ENCODE results near the gene ZAR1.

ZAR1 gene

DNA sequence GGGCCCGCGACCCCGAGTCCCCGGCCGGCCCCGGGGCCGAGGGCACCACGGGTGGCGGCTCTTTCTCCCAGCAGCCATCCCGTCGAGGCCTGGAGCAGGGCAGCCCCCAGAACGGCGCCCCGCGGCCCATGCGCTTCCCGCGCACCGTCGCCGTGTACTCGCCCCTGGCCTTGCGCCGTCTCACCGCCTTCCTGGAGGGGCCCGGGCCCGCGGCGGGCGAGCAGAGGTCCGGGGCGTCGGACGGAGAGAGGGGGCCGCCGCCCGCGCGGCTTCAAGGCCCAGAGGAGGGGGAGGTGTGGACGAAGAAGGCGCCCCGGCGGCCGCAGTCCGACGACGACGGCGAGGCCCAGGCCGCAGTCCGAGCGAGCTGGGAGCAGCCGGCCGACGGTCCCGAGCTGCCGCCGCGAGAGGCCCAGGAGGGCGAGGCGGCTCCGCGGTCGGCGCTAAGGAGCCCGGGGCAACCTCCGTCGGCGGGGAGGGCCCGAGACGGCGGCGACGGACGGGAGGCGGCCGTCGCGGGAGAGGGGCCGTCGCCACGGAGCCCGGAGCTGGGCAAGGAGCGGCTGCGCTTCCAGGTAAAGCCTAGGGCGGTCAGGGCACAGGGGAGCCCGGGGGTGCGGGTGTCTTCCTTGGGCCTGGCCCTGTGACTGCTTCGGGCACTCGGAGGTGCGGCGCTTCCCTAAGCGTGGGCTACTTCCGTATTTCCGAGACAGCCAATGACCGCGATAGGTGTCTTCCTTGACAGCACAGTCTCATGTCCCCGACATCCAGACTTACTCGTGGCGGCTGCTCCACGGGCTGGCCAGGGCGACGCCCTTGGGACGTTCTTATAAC lies 845 bp downstream of the ZAR1 start:
- no peak for DNase-seq (ENCODE audit: low read depth)

DNA sequence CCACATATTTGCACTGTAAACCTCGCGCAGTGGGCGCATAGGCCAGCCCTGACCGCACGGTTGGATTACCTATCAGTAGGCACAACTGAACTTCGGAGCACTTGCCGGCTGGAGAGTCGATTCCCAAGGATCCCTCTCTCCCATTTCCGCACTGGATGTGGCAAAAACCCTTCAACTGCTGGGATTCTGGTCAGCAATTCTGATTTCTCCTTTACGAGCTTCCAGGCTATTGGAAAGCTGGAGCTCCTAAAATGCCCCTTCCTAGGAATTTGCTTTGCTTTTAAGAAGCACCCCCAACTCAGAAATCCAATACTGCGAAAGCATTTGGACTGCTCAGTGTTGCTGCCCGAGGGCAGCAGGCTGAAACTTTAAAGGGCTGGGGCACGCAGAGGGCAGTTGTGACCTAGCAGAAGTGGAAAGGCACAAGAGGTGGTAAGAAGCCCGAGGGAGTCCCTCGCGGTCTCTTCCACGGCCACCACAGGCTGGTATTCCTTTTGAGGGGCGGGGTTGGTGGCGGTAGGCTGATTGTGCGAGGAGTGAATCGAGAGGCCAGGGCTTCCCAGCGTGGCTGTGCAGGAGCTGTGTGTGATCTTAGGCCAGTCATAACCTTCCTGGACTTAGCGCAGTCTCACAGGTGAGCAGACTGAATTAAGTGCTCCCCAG lies 1.6 kb downstream of the ZAR1 start:
- no peak for DNase-seq (ENCODE audit: low read depth)

DNA sequence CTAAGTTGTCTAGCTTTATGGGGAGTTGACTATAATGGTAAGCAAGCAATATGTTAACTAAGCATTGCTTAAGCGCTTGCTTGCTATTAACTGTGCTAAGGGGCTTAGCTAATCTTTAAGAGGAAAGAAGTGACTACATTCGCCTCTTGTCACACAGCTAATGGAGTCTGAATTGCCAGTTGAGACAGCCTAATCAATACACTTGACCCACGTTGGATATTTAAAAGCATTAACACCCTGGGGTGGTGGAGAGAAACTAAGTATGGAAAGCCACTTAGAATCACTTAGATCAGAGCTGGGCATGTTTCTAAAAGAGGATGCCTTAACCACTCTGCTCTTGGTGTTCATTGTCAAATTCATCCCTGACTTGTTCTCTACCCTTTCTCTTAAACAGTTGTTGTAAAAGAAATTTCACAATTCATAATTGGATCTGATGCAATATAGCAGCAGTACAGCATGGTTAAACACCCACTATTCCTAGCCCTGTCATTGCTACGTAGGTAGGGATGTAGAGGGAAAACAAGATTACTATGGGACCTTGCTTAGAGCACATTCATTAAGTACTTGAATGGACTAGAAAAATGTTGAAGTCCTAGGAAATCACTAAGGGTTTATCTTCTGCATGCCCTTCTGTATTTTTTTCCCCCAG lies 3.5 kb downstream of the ZAR1 start:
- DNase-seq (ENCODE audit: low read depth), result no peak

DNA sequence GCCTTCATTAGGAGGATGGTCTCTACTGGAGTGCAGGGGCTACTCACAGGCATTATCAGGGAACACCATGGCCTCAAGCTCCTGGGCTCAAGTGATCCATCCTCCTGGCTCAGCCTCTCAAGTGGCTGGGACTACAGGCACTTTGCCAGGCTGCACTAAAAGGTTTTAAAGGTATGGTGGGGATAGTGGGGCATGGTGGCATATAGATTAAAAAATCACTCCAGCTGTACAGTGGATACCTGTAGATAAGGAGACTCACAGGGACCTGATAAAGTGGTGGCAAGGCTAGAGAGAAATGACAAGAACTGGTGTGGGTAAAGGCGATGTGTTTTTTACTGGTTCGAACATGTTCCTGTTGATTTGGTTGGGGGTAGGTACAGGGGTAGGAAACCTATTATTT lies 5.9 kb downstream of the ZAR1 start:
- no peak for DNase-seq (ENCODE audit: low read depth)

DNA sequence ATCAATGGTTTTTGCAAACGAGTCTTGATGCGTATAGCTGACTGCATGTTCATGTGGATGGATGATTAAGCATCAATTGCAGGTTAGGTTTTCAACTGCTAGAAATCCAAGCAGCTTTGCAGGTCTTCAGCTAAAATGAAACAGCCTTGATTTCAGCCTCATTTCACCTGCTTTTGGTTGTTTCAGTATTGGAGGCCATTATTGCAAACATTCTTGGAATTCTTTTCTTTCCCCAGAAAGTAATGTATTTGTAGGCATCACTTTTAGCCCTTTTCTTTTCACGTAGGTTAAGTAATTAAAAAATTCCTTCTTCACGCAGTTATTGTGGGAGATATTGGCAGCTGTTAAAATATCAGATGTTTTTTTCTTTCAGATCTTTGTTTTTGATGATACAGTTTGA lies 8.8 kb downstream of the ZAR1 start:
- DNase-seq (ENCODE audit: low read depth), result no peak

DNA sequence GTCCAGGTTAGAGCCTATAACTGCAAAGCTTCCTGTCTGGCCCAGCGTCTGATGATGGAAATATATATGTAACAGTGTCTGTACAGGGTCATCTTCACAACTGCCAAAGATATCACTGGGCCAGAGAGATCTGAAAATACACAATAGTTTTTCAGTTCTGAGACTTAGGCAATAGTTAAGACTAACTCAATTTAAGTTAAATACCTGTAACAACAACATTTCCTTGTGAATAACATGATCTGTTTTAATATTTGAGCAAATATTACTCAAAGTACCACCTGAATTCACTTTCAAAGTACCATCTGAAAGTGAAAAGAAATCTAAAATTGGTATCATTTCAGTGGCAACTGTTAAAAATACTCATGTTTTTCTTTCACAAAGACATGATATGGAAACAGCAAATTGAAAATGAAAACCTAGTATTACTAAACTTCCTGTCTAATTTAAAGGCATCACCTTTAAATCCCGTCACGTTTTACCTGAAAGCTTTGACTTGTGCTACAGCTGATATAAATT lies 9.6 kb downstream of the ZAR1 start:
- no peak for DNase-seq (ENCODE audit: low read depth)

DNA sequence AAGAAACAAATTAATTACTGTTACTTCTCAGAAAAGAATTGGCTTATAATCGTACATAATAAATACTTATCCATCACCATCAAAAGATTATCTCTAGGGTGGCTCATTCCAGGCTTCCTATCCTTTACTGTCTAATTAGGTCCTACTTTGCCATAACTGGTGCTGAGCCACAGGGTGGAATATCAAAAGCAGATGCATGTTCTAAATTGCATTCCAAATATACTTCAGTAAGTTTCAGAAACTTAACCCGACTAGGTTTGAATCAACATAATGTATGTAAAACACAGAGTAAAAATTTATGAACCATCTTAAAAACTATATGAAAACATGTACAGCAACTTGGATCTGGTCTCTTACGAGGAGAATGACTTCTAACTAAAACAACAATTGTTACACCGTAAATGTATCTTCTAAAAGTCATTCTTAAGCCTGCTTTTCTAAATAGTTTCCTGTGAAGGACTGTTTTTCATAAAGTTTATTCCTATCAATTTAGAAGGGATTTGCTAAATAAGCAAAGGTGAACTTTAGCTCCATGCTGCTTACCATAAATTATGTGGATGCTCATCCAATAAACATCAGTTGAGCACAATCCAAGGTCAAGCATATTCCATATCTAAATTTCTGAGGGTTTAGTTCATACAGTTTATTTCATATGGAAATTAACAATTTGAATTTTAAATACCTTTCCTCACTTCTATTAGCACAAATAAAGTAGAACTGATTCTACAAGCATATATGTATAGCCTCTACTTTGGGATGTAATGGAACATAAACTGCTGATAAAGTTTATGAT lies 13.4 kb downstream of the ZAR1 start:
- DNase-seq (ENCODE audit: low read depth), result no peak

DNA sequence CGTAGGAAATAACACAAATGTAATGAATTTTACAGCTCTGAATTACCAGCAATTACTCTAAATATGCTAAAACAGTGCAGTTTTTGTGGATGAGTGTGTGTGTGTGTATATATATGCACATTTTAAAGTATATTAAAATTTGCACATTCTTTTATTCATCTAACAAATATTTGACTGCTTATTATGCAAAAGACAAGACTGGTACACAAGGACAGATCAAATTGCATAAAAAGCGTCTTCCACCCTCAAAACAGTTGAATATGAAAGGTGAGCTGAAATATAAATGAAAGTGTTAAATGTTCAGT lies 13.9 kb downstream of the ZAR1 start:
- DNase-seq (ENCODE audit: low read depth), result no peak

DNA sequence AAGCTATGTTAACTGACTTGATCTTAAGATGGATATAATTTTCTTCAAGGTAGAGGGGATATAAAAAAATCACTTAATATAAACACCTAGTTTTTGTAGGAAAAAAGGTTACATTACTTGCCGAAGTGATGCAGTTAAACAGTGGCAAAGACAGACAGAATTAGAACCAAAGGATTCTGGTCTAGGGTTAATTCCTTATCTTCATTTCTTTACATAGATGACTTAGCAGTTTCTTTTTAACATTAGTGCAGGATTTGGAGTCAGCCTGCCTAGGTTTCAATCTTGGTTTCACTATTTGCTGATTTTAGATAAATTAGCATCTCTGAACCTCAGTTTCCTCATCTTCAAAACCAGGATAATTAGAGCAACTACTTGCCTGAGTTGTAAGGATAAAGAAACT lies 14.3 kb downstream of the ZAR1 start:
- no peak for DNase-seq (ENCODE audit: low read depth)

DNA sequence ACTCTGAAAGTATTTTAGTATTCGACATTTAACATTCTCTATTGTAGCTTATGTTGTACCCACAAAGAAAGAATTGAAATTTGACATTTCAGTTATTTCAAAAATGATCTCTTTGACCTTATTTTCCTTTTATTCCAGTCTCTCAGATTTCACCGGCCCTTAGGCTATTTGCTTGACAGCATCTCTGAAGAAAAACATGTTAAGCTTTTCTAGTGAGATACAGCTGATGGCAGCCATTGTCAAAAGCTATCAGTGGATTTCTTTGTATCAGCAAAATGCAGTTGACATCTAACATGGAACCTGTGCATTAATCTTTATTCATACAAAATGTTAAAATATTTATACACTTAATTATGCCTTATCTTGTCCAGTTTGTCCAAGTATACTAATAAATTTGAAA lies 16.7 kb downstream of the ZAR1 start:
- DNase-seq (ENCODE audit: low read depth), result no peak

DNA sequence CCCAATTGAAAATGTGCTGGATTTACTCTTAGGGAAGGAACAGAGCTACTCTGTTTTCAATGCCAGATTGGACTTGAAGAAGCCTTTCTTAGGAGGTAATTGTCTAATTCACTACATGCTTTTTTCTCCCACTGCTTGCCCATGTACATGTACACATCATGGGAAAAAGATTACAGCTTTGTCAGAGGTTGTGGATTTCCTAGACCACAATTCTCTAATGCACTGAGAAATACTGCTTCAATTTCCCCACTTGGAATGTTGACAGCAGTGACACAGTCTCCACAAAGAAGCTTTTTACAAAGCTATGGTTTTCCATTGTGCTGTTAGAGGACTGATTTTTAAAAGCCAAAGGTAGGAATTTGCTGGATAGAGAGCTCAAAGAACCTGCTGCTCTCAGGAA lies 19.5 kb downstream of the ZAR1 start:
- DNase-seq (ENCODE audit: low read depth), result no peak

DNA sequence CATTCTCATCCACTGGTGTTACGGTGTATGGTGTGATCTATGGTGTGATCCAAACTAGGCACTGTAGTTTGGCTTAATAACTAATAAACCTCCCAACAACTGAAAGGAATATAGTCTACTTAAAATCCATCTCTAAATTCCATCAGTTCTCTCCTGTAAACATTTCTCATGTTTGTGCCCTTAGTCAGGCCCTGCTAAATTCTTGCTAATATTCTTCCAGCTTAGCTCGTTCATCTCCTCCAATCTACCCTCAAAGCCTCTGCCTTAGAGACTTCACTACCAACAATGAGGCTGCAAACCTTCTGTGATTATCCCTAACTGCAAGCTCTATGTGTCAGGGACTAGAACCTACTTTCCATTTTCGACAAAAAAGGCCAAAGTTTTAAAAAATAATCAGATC lies 28.1 kb downstream of the ZAR1 start:
- DNase-seq (ENCODE audit: low read depth), result no peak

DNA sequence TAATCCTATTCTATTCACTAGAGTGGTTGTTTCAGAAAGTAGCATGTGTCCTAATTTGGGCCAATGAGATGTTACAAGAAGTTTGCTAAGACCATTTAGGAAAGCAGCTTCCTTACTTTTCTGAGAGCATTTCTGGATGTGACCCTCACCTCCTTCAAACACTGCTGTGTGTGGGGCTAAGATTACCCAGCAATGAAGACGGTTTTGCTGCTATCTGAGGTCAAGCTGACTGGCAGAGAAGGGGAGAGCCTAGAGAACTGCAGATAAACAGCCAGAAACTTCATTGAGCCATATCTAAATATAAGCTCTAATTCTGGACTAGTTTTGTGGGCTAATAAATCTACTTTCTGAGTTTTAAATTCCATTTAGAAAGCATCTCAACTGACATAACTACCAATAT lies 36.4 kb downstream of the ZAR1 start:
- no peak for DNase-seq (ENCODE audit: low read depth)

DNA sequence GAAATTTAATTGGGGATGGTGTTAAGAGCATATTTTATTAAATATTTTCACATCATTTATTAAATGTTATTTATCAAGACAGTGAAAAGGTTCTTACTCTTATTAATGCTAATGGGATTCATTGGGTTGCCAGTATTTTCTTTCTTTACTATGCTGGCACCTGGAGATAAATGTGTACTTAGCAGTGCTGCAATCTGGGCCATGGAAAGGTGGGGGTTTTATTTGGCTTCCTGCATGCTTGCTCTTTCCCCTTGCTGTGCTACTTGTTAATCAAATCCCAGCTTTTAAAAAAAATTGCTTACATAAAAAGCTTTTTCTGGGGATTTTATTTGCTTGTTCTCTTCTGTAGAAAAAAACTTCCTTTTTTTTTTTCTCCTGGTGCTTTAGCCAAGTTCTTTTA lies 48.3 kb downstream of the ZAR1 start:
- DNase-seq (ENCODE audit: low read depth), result no peak

DNA sequence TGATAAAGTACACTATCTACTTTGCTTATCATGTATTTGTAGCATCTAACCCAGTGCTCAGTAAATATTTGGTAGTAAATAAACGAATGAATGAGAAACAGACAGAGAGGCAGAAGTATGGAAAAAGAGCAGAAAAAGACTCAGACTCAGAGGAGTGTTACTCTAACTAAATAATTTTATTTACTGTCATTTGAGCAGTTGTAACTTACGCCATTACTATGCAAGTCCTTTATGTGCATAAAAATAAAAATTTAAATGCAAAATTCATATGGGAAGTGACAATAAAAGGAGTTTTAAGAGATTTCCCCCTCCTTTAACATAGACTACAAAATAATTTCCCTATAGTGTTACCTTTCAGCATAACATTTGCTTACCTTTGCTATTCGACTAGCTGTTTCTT lies 49.5 kb downstream of the ZAR1 start:
- DNase-seq (ENCODE audit: low read depth), result no peak

DNA sequence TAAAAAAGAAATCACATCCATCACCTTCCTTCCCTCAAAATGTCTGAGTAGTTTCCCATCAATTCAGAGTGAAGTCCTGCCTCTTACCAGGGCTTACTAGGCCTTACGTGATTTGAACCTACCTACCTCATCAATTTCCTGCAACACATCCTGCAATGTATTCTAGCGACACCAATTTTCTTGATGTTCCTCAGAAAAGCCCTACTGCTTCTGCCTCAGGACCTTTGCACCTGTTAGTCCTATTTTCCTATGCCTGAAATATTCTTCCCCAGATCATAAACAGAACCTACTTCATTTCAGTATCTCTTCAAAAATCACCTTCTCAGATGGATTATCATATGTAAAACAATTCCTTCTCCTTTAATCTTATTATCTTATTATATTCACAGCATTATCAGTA lies 52.8 kb downstream of the ZAR1 start:
- DNase-seq (ENCODE audit: low read depth), result no peak

DNA sequence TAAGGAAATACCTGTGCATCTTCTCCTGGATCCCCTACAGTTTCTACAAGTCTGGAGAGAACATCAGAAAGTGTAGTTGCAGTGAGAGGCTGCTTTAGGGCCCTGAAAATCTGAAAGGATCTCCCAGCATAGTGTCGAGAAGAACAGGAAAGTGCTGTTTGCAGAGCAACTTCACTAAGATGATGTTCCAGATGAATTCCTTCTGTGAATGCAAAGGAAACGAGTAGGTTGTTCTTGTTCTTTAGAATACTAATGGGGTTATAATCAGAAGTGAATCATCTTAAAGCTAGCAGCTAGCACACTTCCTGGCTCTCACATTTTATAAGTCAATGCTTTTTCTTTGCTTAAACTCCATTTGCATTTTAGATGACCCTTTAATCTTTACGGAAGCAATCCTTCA lies 53.7 kb downstream of the ZAR1 start:
- no peak for DNase-seq (ENCODE audit: low read depth)
